Activated T-cell treated with anti-CD3 and anti-CD28 coated beads, Interleukin-2, amount 50 U/mL, for 1 hour (primary cell): ENCODE results near the gene KLF11.
"Not testable (repeated sequence)": the region's sequence is repeated elsewhere in the genome, so short reads cannot be mapped to it uniquely, and the experiment has no call there.

ENCODE experiments used
- DNase-seq: peaks from one replicate; pipeline ENCODE4 v3.0.0-alpha.2; 2020

Gene KLF11

GRCh38 chr2:10009811-10010781 lies 33.3 kb upstream of the KLF11 start:
- no peak for DNase-seq

- DNase-seq, result not testable (repeated sequence)
Measured at GRCh38 chr2:10010861-10011605, 32.3 kb upstream of the KLF11 start.

- DNase-seq, result not testable (repeated sequence)
Measured at GRCh38 chr2:10011606-10012325, 31.6 kb upstream of the KLF11 start.

- not testable (repeated sequence) for DNase-seq
Measured at GRCh38 chr2:10012366-10012962, 30.9 kb upstream of the KLF11 start.

GRCh38 chr2:10012963-10013461 lies 30.3 kb upstream of the KLF11 start:
- no peak for DNase-seq

- DNase-seq, result not testable (repeated sequence)
Measured at GRCh38 chr2:10013651-10014417, 29.5 kb upstream of the KLF11 start.

- no peak for DNase-seq
Measured at GRCh38 chr2:10014418-10015190, 28.7 kb upstream of the KLF11 start.

GRCh38 chr2:10015376-10015989 lies 27.9 kb upstream of the KLF11 start:
- not testable (repeated sequence) for DNase-seq

- no peak for DNase-seq
Measured at GRCh38 chr2:10016001-10016801, 27.1 kb upstream of the KLF11 start.

- DNase-seq, result no peak
Measured at GRCh38 chr2:10016802-10017258, 26.5 kb upstream of the KLF11 start.

- DNase-seq, result no peak
Measured at GRCh38 chr2:10017313-10017941, 25.9 kb upstream of the KLF11 start.

- no peak for DNase-seq
Measured at GRCh38 chr2:10019174-10019573, 24.2 kb upstream of the KLF11 start.

GRCh38 chr2:10019602-10020400 lies 23.5 kb upstream of the KLF11 start:
- DNase-seq, result no peak

- DNase-seq, result no peak
Measured at GRCh38 chr2:10022041-10022421, 21.3 kb upstream of the KLF11 start.

GRCh38 chr2:10022445-10022844 lies 20.9 kb upstream of the KLF11 start:
- no peak for DNase-seq

GRCh38 chr2:10022966-10023662 lies 20.2 kb upstream of the KLF11 start:
- no peak for DNase-seq

- no peak for DNase-seq
Measured at GRCh38 chr2:10026940-10027569, 16.3 kb upstream of the KLF11 start.
